Activated B cell treated with CpG ODN at 0.5 μM for 24 hours (primary cell): ENCODE measurements around the gene KCTD6. TPM values are rescaled to one million over a fixed set of nuclear protein-coding genes. Genes with fewer than 3 reads are reported as not detected.

Experiments used
- ATAC-seq: fragments of 200-7000 bp; cut with Tn5 transposase; one replicate; pipeline ENCODE4 v1.10.0; 2021; ENCODE audit warnings: low read depth, mild to moderate bottlenecking, moderate library complexity
- CTCF ChIA-PET: fragments of 350-600 bp; sonication (Branson Sonifier 250); formaldehyde crosslinking; loops from one replicate; lab custom pipeline; 2021; ENCODE audit warnings: antibody characterized with exemption; lab: Charles Lee
- POLR2A ChIA-PET: fragments of 350-600 bp; sonication (Branson Sonifier 250); formaldehyde crosslinking; loops from one replicate; lab custom pipeline; 2021; ENCODE audit warnings: antibody characterized with exemption; lab: Charles Lee
- DNase-seq: peaks from one replicate; pipeline ENCODE4 v3.0.0; 2022
- H3K27ac Mint-ChIP-seq: one replicate; pipeline ENCODE4 v1.8.0; 2020; ENCODE audit warnings: mixed read lengths
- H3K27me3 Mint-ChIP-seq: one replicate; pipeline ENCODE4 v1.8.0; 2021; ENCODE audit warnings: mixed read lengths
- H3K36me3 Mint-ChIP-seq: one replicate; pipeline ENCODE4 v1.8.0; 2021; ENCODE audit warnings: low read depth, mixed read lengths
- H3K4me1 Mint-ChIP-seq: one replicate; pipeline ENCODE4 v1.8.0; 2021; ENCODE audit warnings: mixed read lengths
- H3K4me3 Mint-ChIP-seq: one replicate; pipeline ENCODE4 v1.8.0; 2020; ENCODE audit warnings: mild to moderate bottlenecking, mixed read lengths
- H3K9me3 Mint-ChIP-seq: one replicate; pipeline ENCODE4 v1.8.0; 2020; ENCODE audit warnings: mixed read lengths
- CTCF ChIP-seq: fragments of 200-600 bp; IDR thresholded peaks from one replicate; pipeline ENCODE4 v1.8.0; 2022; ENCODE audit warnings: antibody characterized with exemption, mild to moderate bottlenecking
- intact Hi-C: fragments of 100-400 bp; cut with micrococcal nuclease; formaldehyde crosslinking; loops from one replicate; pipeline ENCODE4 v1.15.1; 2024
- total RNA-seq: library from RNA; stranded (reverse); gene quantifications from 2 replicates; pipeline ENCODE4 v1.2.3, GENCODE V29; 2022

The KCTD6 gene
- total RNA-seq, 1 donor from 2014 or later = 10.0 TPM

GRCh38 chr3:58528629-58529028, 36.7 kb downstream of the KCTD6 start:
- Mint-ChIP-seq H3K27ac (no peak overlapping the region), H3K27me3 (no peaks in the 10 kb centered on the region), H3K36me3 (no peaks in the 10 kb centered on the region), H3K4me3 (no peak overlapping the region), H3K4me1 (peaks cover 7% of the 10 kb centered on the region), H3K9me3 (no peaks in the 10 kb centered on the region)
- intact Hi-C loops = no loop called here
- ChIA-PET POLR2A (no interaction called here), CTCF (interaction anchor here (0.8 to 1.5 kb wide), 3 partner anchors 9 to 220 kb away, joined by 3 to 4 read pairs (median 3); partner anchors contain the start of gene KCTD6)
- ATAC-seq (no peak), DNase-seq (no peak)
- TF ChIP-seq CTCF = no peak

GRCh38 chr3:58529516-58530353, 37.8 kb downstream of the KCTD6 start:
- peaks cover 7% of the 10 kb centered on the region for H3K4me1 Mint-ChIP-seq
- ChIA-PET POLR2A (no interaction called here), CTCF (interaction anchor here (1.0 to 1.5 kb wide), 2 partner anchors 114 to 221 kb away, joined by 3 read pairs; no protein-coding TSS in a partner anchor)
- no peak for DNase-seq
- no peak overlapping the region for H3K27ac Mint-ChIP-seq
- TF ChIP-seq CTCF = no peak
- no peak overlapping the region for H3K4me3 Mint-ChIP-seq
- no peaks in the 10 kb centered on the region for H3K27me3 Mint-ChIP-seq
- H3K9me3 Mint-ChIP-seq = no peaks in the 10 kb centered on the region
- H3K36me3 Mint-ChIP-seq = no peaks in the 10 kb centered on the region
- intact Hi-C loops = no loop called here
- ATAC-seq = no peak

- no peak overlapping the region for H3K27ac Mint-ChIP-seq
- DNase-seq (no peak), ATAC-seq (no peak)
- TF ChIP-seq CTCF = no peak
- ChIA-PET CTCF (interaction anchor here (1.0 kb wide), 2 partner anchors 100 to 115 kb away, joined by 3 read pairs; no protein-coding TSS in a partner anchor), POLR2A (no interaction called here)
- H3K36me3 Mint-ChIP-seq = no peaks in the 10 kb centered on the region
- no peaks in the 10 kb centered on the region for H3K9me3 Mint-ChIP-seq
- no peaks in the 10 kb centered on the region for H3K27me3 Mint-ChIP-seq
- intact Hi-C loops = no loop called here
- H3K4me1 Mint-ChIP-seq = peaks cover 7% of the 10 kb centered on the region
- H3K4me3 Mint-ChIP-seq = no peak overlapping the region
Observed at GRCh38 chr3:58530354-58530865, 38.5 kb downstream of the KCTD6 start.

GRCh38 chr3:58531555-58531954, 39.7 kb downstream of the KCTD6 start:
- ATAC-seq (no peak), DNase-seq (no peak)
- H3K4me3 Mint-ChIP-seq = no peak overlapping the region
- H3K4me1 Mint-ChIP-seq = peaks cover 7% of the 10 kb centered on the region
- H3K9me3 Mint-ChIP-seq = no peaks in the 10 kb centered on the region
- intact Hi-C loops = no loop called here
- ChIA-PET POLR2A (interaction anchor here (0.5 kb wide), 1 partner anchor 335 kb away, joined by 3 read pairs; no protein-coding TSS in a partner anchor), CTCF (interaction anchor here (0.9 to 1.4 kb wide), 6 partner anchors 38 to 224 kb away, joined by 3 to 5 read pairs (median 3); no protein-coding TSS in a partner anchor)
- no peaks in the 10 kb centered on the region for H3K27me3 Mint-ChIP-seq
- TF ChIP-seq CTCF = no peak
- H3K27ac Mint-ChIP-seq = no peak overlapping the region
- no peaks in the 10 kb centered on the region for H3K36me3 Mint-ChIP-seq

DNA sequence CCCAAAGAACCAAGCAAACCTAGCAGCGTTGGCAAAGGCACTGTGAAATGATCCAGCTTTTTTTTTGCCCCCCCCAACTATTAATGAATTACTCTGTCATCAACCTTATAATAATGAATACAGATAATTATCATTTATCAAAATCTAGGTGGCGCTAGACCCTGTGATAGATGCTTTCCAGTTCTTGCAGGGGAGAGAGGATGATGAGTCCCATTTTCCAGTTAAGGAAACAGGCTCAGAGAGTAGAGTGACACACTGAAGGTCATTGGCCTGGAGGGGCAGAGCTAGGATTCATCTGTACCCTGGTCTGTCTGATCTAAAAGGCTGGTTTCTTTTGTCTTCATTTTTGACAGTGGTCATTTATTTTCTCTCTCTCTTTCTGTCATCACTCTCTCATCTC, 40.1 kb downstream of the KCTD6 start:
- DNase-seq = no peak
- ATAC-seq = no peak
- Mint-ChIP-seq H3K36me3 (no peaks in the 10 kb centered on the region), H3K27me3 (no peaks in the 10 kb centered on the region), H3K4me3 (no peak overlapping the region), H3K9me3 (no peaks in the 10 kb centered on the region), H3K4me1 (peaks cover 7% of the 10 kb centered on the region), H3K27ac (no peak overlapping the region)
- ChIA-PET CTCF (interaction anchor here (0.6 to 1.4 kb wide), 6 partner anchors 39 to 225 kb away, joined by 3 to 5 read pairs (median 3); no protein-coding TSS in a partner anchor), POLR2A (interaction anchor here (0.5 kb wide), 1 partner anchor 335 kb away, joined by 3 read pairs; no protein-coding TSS in a partner anchor)
- intact Hi-C loops = loop anchor here (1.0 to 2.0 kb wide), 9 partner anchors 41 to 355 kb away; partner anchors contain the start of genes ABHD6, HTD2, PDHB and RPP14
- no peak for TF ChIP-seq CTCF
